GM12864 (cell line): Measurements from ENCODE around the gene CPA4.

Experiments
- DNase-seq: peaks from one replicate; pipeline ENCODE4 v3.0.0-alpha.2; 2011; ENCODE audit warnings: low read depth
- H3K4me3 ChIP-seq: 2 replicates; pipeline ENCODE4 v1.5.1; 2011; ENCODE audit warnings: mild to moderate bottlenecking, low read depth, low read length, control low read depth
- CTCF ChIP-seq: IDR thresholded peaks from 2 replicates; pipeline ENCODE4 v1.5.1; 2011; ENCODE audit warnings: low read depth, mild to moderate bottlenecking, moderate library complexity, low read length, control low read depth, inconsistent platforms; ENCODE audit errors: missing control alignments

The CPA4 gene

GRCh38 chr7:130272381-130273080 lies 20.4 kb upstream of the CPA4 start:
- H3K4me3 ChIP-seq, result no peak overlapping the region
- TF ChIP-seq CTCF, result no peak
- no peak for DNase-seq

- no peak for TF ChIP-seq CTCF
- no peak for DNase-seq
- no peak overlapping the region for H3K4me3 ChIP-seq
These were observed 19.7 kb upstream of the CPA4 start for GRCh38 chr7:130273081-130273932.

GRCh38 chr7:130273933-130274255 lies 19.1 kb upstream of the CPA4 start:
- no peak for DNase-seq
- no peak overlapping the region for H3K4me3 ChIP-seq
- TF ChIP-seq CTCF, result no peak

- H3K4me3 ChIP-seq, result no peak overlapping the region
- no peak for DNase-seq
- TF ChIP-seq CTCF, result no peak
These were observed 18.7 kb upstream of the CPA4 start for GRCh38 chr7:130274296-130274695.

- no peak overlapping the region for H3K4me3 ChIP-seq
- TF ChIP-seq CTCF, result no peak
- DNase-seq, result no peak
These were observed 17.9 kb upstream of the CPA4 start for GRCh38 chr7:130274983-130275591.

- no peak for DNase-seq
- TF ChIP-seq CTCF, result no peak
- H3K4me3 ChIP-seq, result no peak overlapping the region
These were observed 17.1 kb upstream of the CPA4 start for GRCh38 chr7:130275826-130276297.
